OCI-LY1 (cell line): ENCODE results near the gene CEP162.

Experiments used
- EZH2 ChIP-seq: fragments of 200-600 bp; sonication (generic), shearing (Covaris generic); IDR thresholded peaks from 2 replicates; pipeline ENCODE4 v1.8.0; 2017; ENCODE audit warnings: borderline replicate concordance, mixed run types, mild to moderate bottlenecking, antibody characterized with exemption, low read length, moderate library complexity, mixed read lengths
- TF ChIP-seq, protein P1 (sequence below): fragments of 200-600 bp; sonication (generic), shearing (Covaris generic); IDR thresholded peaks from 2 replicates; pipeline ENCODE4 v1.5.1; 2017; ENCODE audit warnings: mild to moderate bottlenecking, antibody characterized with exemption, low read length, moderate library complexity, mixed read lengths

DNA sequence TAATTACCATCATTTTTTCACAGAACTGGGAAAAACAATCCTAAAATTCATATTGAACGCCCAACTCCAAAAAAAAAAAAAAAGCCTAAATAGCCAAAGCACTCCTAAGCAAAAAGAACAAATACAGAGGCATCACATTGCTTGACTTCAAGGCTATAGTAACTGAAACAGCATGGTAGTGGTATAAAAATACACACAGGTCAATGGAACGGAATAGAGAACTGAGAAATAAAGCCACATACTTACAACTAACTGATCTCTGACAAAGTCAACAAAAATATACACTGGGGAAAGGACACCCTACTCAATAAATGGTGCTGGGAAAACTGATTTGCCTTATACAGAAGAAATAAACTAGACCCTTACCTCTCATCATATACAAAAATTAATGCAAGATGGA lies 104.3 kb downstream of the CEP162 start:
- TF ChIP-seq, protein P1, sequence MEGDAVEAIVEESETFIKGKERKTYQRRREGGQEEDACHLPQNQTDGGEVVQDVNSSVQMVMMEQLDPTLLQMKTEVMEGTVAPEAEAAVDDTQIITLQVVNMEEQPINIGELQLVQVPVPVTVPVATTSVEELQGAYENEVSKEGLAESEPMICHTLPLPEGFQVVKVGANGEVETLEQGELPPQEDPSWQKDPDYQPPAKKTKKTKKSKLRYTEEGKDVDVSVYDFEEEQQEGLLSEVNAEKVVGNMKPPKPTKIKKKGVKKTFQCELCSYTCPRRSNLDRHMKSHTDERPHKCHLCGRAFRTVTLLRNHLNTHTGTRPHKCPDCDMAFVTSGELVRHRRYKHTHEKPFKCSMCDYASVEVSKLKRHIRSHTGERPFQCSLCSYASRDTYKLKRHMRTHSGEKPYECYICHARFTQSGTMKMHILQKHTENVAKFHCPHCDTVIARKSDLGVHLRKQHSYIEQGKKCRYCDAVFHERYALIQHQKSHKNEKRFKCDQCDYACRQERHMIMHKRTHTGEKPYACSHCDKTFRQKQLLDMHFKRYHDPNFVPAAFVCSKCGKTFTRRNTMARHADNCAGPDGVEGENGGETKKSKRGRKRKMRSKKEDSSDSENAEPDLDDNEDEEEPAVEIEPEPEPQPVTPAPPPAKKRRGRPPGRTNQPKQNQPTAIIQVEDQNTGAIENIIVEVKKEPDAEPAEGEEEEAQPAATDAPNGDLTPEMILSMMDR = no peak
- no peak for TF ChIP-seq EZH2
